ENCODE results near the gene MGAT5.

DNA sequence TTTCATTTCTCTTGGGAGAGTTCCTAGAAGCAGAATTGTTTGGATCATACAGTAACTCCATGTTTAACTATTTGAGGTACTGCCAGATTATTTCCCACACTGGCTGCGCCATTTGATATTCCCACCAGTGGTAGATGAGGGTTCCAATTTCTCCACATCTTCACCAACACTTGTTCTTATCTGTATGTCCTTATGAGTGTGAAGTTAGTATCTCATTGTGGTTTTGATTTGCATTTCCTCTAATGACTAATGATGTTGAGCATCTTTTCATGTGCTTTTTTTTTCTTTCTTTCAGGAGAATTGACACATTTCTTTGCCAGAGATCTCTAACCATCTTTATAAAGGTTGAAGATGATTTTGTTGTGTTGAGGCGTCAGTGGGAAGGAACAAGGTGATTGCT, 4.1 kb upstream of the MGAT5 start:
- TF ChIP-seq SNAI2 (CRISPR knock-in tag; IDR thresholded peaks at IDR 0.05) (no peak), ZNF565 (CRISPR knock-in tag; conservative IDR thresholded peaks at IDR 0.05; ENCODE audit: low read depth) (no peak), GLIS3 (CRISPR knock-in tag; IDR thresholded peaks at IDR 0.05) (no peak), ZNF8 (CRISPR knock-in tag; IDR thresholded peaks at IDR 0.05) (no peak)
